Activated naive CD8-positive, alpha-beta T cell treated with anti-CD3 and anti-CD28 coated beads, Interleukin-2, amount 50 U/mL, for 24 hours (primary cell): ENCODE data around the gene EEF2KMT.
A peak's percentile ranks its signal among the peaks of the same experiment; 100 is the strongest.
"Not testable (repeated sequence)": the region's sequence is repeated elsewhere in the genome, so short reads cannot be mapped to it uniquely, and the experiment has no call there.

Experiments
- ATAC-seq: fragments of 150-1000 bp; cut with Tn5 transposase; one replicate; pipeline ENCODE4 v1.10.0; 2021
- DNase-seq: peaks from one replicate; pipeline ENCODE4 v3.0.0; 2021
- H3K27ac Mint-ChIP-seq: one replicate; pipeline ENCODE4 v1.8.0; 2021; ENCODE audit warnings: mild to moderate bottlenecking, mixed read lengths
- H3K27me3 Mint-ChIP-seq: one replicate; pipeline ENCODE4 v1.8.0; 2021; ENCODE audit warnings: mixed read lengths
- H3K36me3 Mint-ChIP-seq: one replicate; pipeline ENCODE4 v1.8.0; 2021; ENCODE audit warnings: low read depth, mixed read lengths
- H3K4me1 Mint-ChIP-seq: one replicate; pipeline ENCODE4 v1.8.0; 2021; ENCODE audit warnings: mixed read lengths
- H3K4me3 Mint-ChIP-seq: one replicate; pipeline ENCODE4 v1.8.0; 2021; ENCODE audit warnings: mild to moderate bottlenecking, moderate library complexity, mixed read lengths
- H3K9me3 Mint-ChIP-seq: one replicate; pipeline ENCODE4 v1.8.0; 2021; ENCODE audit warnings: mixed read lengths

The EEF2KMT gene

DNA sequence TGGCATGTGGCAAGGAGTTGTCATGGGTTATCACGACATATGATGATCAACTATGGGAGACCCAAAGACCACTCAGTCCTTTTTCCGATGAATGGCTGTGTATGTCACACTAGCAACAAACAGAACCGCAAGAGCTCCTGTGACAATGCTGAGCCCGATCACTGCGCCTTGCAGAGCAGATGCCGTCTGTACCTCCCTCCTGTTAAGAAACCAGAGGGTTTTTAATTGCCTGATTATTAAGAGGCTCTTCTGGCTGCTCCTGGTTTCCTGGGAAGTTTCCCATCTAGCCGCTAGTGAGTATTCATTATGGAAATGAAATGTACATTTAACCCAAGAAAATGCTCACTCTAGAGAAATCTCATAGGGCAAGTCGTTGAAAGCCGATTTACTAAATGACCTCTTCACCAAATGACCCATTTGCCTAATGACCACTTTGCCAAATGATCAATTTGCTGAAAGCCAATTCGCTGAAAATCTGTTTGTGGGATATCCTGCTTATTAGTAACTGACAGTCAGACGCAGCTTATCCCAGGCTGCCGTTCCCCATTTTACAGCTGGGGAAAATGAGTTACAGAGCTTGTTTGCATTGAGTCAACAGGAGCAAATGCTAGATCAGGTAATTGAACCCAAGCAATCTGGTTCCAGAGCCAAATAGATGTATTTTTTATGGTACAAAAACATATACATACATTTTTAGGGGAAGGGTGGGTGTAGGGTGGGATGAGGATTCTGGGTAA is 5.9 kb upstream of the EEF2KMT start:
- not testable (repeated sequence) for H3K36me3 Mint-ChIP-seq, H3K4me1 Mint-ChIP-seq, H3K4me3 Mint-ChIP-seq, H3K27me3 Mint-ChIP-seq, H3K9me3 Mint-ChIP-seq, H3K27ac Mint-ChIP-seq, ATAC-seq, DNase-seq

DNA sequence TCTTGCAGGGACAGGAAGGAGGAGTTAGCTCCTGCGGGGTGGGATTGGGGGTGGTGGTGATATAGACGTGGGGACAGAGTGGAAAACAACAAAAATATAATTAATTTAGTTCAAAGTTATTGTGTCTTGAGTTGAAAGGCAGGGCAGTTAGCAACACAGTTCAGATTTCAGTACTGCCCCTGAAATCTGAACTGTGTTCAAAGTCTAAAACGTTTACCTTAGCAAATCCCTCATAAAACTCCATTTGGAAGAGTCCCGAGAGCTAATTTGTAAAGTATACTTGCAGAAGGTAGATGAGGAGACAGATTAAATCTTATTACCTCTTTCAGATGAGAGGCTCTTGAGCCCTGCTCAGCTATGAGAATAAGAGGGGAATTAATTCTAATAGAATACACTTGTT is 1.6 kb upstream of the EEF2KMT start:
- Mint-ChIP-seq H3K4me3 (peak overlapping the region; percentile 75), H3K4me1 (peaks cover 26% of the 10 kb centered on the region)
- not testable (repeated sequence) for ATAC-seq, H3K36me3 Mint-ChIP-seq, H3K9me3 Mint-ChIP-seq, H3K27ac Mint-ChIP-seq, H3K27me3 Mint-ChIP-seq, DNase-seq

DNA sequence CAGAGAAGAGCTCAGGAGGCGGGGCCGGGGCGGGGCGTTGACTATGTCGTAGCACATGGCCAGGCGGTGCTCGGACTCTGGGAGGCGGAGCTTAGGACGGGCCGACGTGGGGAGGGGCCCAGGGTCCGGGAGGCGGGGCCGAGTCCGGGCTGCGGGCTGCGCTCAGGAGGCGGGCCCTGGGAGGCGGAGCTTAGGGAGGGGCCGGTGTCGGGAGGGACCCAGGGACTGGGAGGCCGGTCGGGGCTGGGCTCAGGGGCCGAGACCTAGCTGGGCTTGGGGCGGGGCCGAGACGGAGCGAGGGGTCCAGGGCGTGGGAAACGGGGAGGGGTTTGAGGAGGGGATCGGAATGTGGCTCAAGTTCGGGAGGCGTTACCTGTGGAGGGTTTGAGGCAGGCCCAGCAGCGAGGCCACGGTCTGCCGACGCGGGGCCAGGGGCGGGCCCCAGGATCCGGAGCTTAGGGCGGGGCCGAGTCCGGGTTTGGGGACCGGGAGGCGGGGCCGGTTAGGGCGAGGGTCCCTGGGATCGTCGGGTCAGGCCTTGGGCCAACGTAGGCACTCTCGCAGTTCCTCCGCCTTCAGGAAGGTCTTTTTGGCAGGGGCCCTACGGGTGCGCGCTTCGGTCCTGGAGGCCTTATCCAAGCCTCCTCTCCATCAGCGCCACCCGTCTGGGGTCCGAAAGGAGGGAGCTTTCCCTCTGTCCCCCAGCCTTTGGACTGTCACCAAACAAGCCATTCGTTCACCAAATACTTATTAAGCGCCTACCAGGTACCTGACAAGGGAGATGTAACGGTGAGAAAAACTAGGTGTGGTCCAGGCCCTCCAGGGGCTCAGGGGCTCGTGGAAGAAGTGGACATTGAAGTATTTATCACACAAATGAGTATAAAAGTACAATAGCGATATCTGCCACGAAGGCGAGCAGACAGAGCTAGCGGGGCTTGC is 895 bp upstream of the EEF2KMT start:
- Mint-ChIP-seq H3K4me1 (peaks cover 26% of the 10 kb centered on the region), H3K27ac (peak overlapping the region; percentile 90), H3K4me3 (peak overlapping the region; percentile 90)
- H3K9me3 Mint-ChIP-seq, ATAC-seq, H3K27me3 Mint-ChIP-seq, H3K36me3 Mint-ChIP-seq: not testable (repeated sequence)
- DNase-seq, result peak; percentile 71

DNA sequence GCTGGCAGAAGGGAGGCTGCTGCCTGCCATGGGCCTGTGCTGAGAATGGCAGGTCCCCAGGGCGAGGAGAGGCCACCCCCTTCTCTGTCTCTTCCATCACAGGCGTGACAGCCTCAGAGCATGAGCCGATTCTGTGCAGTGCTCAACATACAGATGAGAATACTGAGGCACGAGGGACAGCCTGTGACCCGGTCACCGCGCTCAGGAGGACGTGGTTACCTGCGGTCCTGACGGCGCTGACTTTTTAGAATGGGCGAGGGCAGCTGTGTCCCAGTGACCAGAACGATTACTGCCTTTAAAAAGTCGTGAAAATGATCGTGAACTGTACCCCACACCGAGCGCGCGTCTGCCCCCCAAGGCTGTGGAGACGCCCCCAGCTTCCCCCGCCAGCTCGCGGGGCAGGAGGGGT is 530 bp downstream of the EEF2KMT start:
- Mint-ChIP-seq H3K4me3 (peak overlapping the region; percentile 90), H3K4me1 (peaks cover 29% of the 10 kb centered on the region), H3K27ac (peak overlapping the region; percentile 90)
- peak; percentile 33 for DNase-seq
- H3K36me3 Mint-ChIP-seq, H3K9me3 Mint-ChIP-seq, ATAC-seq, H3K27me3 Mint-ChIP-seq: not testable (repeated sequence)

DNA sequence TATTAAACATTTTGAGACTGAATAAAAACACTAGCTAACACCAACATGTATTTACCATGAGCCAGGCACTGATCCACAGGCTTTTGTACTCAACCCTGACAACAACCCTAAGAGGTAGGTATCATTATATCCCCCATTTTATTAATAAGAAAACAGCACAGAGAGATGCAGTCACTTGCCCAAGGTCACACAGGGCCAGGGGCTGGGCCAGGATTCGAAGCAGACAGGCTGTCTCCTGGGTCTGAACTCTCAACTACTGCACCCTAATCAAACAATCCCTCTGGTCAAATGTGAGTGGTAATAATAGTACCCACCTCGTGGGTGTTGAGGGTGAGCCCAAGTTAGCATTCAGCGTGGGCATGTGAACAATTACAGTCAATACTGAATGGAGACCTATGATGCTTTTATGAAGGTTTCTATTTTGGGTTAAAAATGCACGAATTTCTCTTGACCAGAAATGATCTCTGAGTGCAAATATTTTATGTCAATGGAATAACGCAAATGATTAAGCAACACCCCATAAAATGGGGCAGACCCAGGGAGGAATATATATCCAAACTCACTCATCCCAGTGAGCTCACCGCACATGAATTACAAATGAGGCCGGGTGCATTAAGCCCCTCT is 1.0 kb downstream of the EEF2KMT start:
- not testable (repeated sequence) for ATAC-seq, DNase-seq, H3K9me3 Mint-ChIP-seq, H3K36me3 Mint-ChIP-seq, H3K27me3 Mint-ChIP-seq
- H3K4me3 Mint-ChIP-seq, result peak overlapping the region; percentile 90
- H3K27ac Mint-ChIP-seq, result peak overlapping the region; percentile 90
- H3K4me1 Mint-ChIP-seq, result peaks cover 33% of the 10 kb centered on the region

DNA sequence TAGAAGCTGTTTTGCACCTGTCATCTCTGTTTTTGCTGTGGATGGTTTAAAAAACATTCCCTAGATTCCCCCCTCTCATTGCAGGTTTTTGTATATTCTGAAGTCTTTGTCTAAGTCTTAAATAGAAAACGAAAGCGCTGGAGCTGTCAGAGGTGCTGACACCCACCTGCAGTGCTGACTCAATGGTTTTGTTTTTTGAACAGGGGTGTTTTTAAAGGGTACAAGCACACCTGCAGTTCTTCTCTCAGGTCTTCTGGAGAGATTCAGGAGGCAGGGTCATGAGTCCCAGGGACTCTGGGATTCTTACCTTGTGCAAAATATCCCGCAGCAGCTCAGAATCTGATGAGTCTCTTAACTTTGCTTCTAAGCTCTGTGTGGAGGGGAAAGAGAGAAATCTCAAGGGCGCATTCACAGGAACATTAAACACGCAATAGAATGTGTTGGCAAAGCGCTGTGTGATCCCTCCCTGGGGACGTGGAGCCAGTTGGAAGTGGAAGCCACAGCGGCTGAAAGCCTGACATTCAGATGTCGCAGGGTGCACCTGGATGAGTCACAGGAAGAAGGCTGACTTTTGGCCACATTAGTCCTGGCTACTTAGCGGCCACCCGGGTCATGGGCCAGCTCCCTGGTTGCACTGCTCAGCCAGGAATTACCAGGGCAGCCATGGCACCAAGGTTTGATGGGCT is 2.3 kb downstream of the EEF2KMT start:
- ATAC-seq, DNase-seq, H3K27ac Mint-ChIP-seq, H3K27me3 Mint-ChIP-seq, H3K9me3 Mint-ChIP-seq: not testable (repeated sequence)
- peaks cover 11% of the 10 kb centered on the region for H3K36me3 Mint-ChIP-seq
- H3K4me3 Mint-ChIP-seq, result peak overlapping the region; percentile 3
- H3K4me1 Mint-ChIP-seq, result peaks cover 34% of the 10 kb centered on the region

DNA sequence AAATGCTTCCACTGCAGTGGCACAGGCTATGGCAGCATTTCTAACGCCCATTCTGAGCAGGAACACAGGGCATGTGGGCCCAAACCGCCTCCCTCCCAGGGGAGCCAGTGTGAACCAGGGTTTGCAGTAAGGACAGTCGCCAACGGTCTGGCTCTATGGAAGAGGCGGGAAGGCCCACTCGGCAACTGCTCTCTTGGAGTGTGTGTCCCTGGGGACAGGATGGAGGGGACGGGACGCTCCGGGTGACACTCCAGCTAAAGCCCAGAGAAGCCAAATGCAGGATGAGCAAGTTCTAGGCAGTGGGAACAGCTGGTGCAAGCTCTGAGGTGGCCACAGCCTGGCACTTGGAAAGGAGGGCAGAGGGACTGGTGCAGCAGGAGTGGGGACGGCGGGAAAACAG is 3.8 kb downstream of the EEF2KMT start:
- Mint-ChIP-seq H3K4me1 (peaks cover 29% of the 10 kb centered on the region), H3K36me3 (peaks cover 13% of the 10 kb centered on the region)
- not testable (repeated sequence) for H3K27ac Mint-ChIP-seq, ATAC-seq, H3K4me3 Mint-ChIP-seq, DNase-seq, H3K9me3 Mint-ChIP-seq, H3K27me3 Mint-ChIP-seq

DNA sequence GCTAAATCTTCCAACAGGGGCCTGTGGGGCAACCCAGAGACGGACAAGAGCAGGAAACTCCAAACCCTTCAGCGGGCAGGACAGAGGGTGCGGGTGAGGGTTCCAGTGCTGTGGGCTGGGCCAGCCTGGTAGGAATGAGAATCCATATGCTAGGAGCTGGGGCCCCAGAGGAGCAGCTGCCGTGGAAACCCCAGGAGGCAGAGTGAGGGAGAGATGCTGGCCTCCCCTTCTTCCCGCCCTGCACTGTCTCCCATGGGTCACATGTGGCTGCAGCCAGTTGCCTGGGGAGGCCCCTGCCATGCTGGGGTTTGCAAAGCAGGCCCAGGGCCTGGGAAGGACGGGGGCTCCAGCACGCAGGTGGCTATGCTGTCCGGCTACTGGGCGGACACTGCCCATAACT is 4.5 kb downstream of the EEF2KMT start:
- H3K27ac Mint-ChIP-seq, DNase-seq, H3K9me3 Mint-ChIP-seq, ATAC-seq, H3K27me3 Mint-ChIP-seq, H3K4me3 Mint-ChIP-seq: not testable (repeated sequence)
- Mint-ChIP-seq H3K4me1 (peaks cover 28% of the 10 kb centered on the region), H3K36me3 (peaks cover 13% of the 10 kb centered on the region)

DNA sequence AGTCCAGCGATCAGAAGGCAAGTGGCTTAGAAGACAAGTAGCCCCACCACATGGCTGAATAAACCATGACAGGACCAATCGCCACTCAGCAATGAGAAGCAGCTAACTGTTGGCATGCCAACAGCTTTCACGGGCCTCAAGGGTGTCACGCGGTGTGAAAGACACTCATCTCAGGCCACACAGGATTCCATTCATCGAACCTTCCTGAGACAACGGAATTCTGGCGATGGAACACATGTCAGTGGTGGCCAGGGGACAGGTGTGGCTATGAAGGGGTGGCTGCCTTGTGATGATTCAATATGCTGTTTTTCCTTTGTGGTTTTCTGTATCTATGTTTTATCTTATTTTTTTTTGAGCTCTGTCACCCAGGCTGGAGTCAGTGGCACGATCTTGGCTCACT is 7.0 kb downstream of the EEF2KMT start:
- DNase-seq, H3K4me3 Mint-ChIP-seq, H3K9me3 Mint-ChIP-seq, ATAC-seq, H3K27me3 Mint-ChIP-seq, H3K27ac Mint-ChIP-seq: not testable (repeated sequence)
- Mint-ChIP-seq H3K4me1 (peaks cover 19% of the 10 kb centered on the region), H3K36me3 (peaks cover 13% of the 10 kb centered on the region)

DNA sequence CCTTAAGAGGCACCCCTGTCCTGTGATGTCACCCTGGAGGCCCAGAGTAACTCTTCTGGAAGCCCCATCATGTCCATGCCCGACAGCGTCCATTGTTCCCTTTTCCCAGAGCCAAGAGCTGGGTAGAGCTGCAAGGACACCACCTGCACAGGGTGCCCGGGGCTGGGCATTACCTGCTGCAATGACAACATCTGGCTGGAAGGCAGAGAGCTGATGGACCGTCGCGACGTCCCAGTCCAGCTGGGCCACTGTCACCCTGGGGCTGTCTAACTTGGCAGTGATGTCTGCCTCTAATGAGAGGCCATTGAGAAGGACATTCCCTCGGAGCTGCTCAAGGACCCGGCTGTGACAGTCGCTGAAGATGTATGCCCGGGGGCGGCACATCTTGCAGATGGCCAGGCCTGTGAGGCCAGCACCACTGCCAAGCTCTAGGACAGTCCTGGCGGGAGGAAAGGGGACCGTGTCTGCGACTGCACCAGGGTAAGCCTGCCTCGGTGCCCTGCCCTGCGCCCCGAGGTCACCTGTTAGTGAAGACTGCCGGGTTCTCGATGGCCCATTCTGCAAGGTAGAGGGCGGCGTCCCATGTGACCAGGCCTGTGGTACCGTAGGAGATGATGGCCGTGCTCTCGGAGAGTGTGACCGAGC is 7.6 kb downstream of the EEF2KMT start:
- peaks cover 14% of the 10 kb centered on the region for H3K36me3 Mint-ChIP-seq
- not testable (repeated sequence) for H3K4me3 Mint-ChIP-seq, H3K9me3 Mint-ChIP-seq, DNase-seq, H3K27ac Mint-ChIP-seq, ATAC-seq, H3K27me3 Mint-ChIP-seq
- H3K4me1 Mint-ChIP-seq, result peaks cover 13% of the 10 kb centered on the region

DNA sequence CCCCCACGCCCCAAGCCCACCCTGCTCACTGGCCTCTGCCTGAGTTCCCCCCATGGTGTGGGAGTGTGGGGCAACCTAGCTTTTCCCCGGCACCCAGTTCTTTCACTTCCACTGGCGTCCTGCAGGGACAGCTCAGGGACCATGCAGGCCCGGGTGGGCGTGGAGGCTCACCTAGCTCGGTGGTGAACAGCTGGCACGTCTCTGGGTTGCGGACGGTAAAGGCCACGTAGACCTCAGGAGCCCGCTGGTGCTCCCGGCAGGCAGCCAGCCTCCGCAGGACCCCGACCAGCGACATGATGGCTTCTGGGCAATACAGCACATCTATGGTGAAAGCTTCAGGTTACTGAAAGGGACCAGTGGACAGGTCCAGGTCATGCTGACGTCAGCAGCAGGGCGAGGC is 8.7 kb downstream of the EEF2KMT start:
- peaks cover 24% of the 10 kb centered on the region for H3K36me3 Mint-ChIP-seq
- H3K27me3 Mint-ChIP-seq, H3K9me3 Mint-ChIP-seq, ATAC-seq, H3K4me3 Mint-ChIP-seq, H3K27ac Mint-ChIP-seq, DNase-seq: not testable (repeated sequence)
- peaks cover 13% of the 10 kb centered on the region for H3K4me1 Mint-ChIP-seq

DNA sequence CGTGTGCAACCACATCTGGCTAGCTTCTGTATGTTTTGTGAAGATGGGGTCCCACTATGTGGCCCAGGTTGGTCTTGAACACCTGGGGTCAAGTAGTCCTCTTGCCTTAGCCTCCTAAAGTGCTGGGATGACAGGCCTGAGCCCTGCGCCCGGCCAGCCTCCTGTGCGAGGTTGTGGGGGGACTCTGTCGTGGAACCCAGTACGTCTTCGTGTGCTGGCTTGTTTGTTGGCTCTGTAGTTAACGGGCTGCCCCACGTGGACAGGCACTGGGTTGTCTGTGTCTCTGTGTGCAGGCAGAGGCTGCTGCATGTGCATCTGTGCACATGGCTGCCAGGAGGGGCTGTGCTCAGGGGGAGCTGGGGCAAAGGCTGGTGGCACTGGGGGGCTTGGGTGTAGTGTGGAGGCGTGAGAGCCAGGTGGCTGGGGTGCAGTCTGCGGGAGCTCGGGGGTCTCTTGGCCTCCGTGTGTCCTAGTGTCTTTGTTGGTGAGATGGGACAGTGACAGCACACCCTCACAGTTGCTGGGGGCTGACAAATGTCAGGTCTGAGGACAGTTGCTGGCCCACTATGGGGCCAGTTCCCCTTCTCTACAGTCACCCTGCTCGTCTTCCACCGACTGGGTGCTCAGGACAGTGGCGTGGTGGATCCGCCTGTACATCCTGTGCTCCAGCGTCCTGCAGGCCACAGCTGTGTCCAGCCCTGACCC is 9.4 kb downstream of the EEF2KMT start:
- H3K27ac Mint-ChIP-seq, DNase-seq, H3K9me3 Mint-ChIP-seq, H3K27me3 Mint-ChIP-seq, ATAC-seq, H3K4me3 Mint-ChIP-seq: not testable (repeated sequence)
- peaks cover 13% of the 10 kb centered on the region for H3K4me1 Mint-ChIP-seq
- peaks cover 28% of the 10 kb centered on the region for H3K36me3 Mint-ChIP-seq

DNA sequence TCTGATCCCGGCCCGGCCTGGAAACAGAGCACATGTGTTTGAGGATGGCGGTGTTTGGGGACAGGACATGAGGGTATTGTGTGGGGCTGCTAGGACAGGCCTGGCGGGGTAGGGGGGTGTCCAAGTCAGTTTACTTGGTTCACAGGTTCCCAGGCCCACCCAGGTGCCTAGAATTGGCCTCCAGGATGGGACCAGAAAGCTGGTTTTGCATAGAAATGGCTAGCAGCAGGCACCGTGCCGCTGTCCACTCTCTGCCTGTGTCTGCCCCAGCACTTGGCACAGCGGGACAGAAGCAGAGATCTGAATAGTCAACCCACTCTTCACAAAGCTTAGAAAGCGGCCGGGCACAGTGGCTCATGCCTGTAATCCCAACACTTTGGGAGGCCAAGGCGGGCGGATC is 11.9 kb downstream of the EEF2KMT start:
- not testable (repeated sequence) for H3K4me1 Mint-ChIP-seq, H3K9me3 Mint-ChIP-seq, DNase-seq, H3K27ac Mint-ChIP-seq, ATAC-seq, H3K27me3 Mint-ChIP-seq, H3K4me3 Mint-ChIP-seq
- H3K36me3 Mint-ChIP-seq, result peaks cover 26% of the 10 kb centered on the region
